LNCaP clone FGC (cell line): ENCODE data around the gene MOSPD2.

Source experiments
- DNase-seq: peaks from one replicate; pipeline ENCODE4 v3.0.0-alpha.2; 2011; ENCODE audit warnings: low read depth
- H3K4me3 ChIP-seq: 2 replicates; pipeline ENCODE4 v1.5.1; 2011; ENCODE audit warnings: mild to moderate bottlenecking, low read depth, low read length, control low read depth
- CTCF ChIP-seq: IDR thresholded peaks from 2 replicates; pipeline ENCODE4 v1.5.1; 2012; ENCODE audit warnings: mild to moderate bottlenecking; ENCODE audit not compliant: control insufficient read depth, insufficient read depth; ENCODE audit errors: extremely low read depth

The MOSPD2 gene

DNA sequence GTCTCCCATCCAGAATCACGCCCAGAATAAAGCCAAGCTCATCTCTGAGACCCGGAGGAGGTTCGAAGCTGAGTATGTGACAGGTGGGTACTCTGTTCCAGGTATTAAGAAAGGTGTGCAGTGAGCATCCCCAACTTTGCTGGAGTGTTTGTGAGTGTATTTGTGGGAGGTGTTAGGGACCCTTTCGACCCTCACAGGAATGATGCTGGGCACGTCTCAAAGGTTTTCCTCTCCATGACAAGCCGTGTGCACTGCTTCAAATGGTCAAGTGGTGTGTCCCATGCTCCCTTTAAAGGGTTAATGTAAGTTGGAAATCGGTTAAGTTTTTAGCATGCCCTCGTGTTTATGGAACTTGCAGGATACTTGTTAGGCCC is 442 bp downstream of the MOSPD2 start:
- no peak for TF ChIP-seq CTCF
- H3K4me3 ChIP-seq, result peak overlapping the region; percentile 83
- no peak for DNase-seq

- H3K4me3 ChIP-seq, result no peak overlapping the region
- DNase-seq, result no peak
- TF ChIP-seq CTCF, result no peak
Observed at GRCh38 chrX:14875624-14876023, 2.4 kb downstream of the MOSPD2 start.

GRCh38 chrX:14883826-14884225 is 10.6 kb downstream of the MOSPD2 start:
- no peak for DNase-seq
- TF ChIP-seq CTCF, result no peak
- H3K4me3 ChIP-seq, result no peak overlapping the region

- no peak overlapping the region for H3K4me3 ChIP-seq
- no peak for DNase-seq
- TF ChIP-seq CTCF, result no peak
Observed at GRCh38 chrX:14884714-14885113, 11.5 kb downstream of the MOSPD2 start.

GRCh38 chrX:14886252-14886651 is 13.0 kb downstream of the MOSPD2 start:
- no peak for TF ChIP-seq CTCF
- no peak overlapping the region for H3K4me3 ChIP-seq
- no peak for DNase-seq

DNA sequence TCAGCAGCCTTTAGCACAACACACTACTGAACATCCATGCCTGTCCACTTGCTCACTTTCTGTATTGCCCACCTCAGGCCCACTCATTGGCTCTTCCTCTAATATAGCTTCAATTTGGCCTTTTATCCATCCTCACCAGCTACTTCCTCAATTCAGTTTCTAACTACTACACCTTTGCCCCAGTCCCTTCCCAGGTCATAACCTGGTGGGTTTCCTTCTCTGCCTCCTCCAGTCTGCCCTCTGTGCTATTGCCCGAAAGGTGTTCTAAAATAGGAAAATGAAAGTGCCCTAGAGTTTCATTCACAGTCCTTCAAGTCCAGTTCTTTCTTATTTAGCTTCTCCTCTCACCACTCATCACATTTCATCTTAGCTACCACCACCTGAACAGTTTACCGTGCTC is 23.1 kb downstream of the MOSPD2 start:
- TF ChIP-seq CTCF, result no peak
- DNase-seq, result no peak
- no peak overlapping the region for H3K4me3 ChIP-seq

- no peak overlapping the region for H3K4me3 ChIP-seq
- no peak for TF ChIP-seq CTCF
- DNase-seq, result no peak
Observed at GRCh38 chrX:14897042-14897441, 23.8 kb downstream of the MOSPD2 start.
